ENCODE measurements around the gene TP53INP2. TPM values are rescaled to one million over a fixed set of nuclear protein-coding genes. Genes with fewer than 3 reads are reported as not detected.
"Not testable (repeated sequence)": the region's sequence is repeated elsewhere in the genome, so short reads cannot be mapped to it uniquely, and the experiment has no call there.

Gene TP53INP2
- total RNA-seq, 1 donor from 2014 or later, result 34.1 TPM

GRCh38 chr20:34722560-34722959 lies 18.4 kb downstream of the TP53INP2 start:
- ATAC-seq, result not testable (repeated sequence)

GRCh38 chr20:34724172-34724571 lies 20.0 kb downstream of the TP53INP2 start:
- ATAC-seq, result no peak

- ATAC-seq, result no peak
Observed at GRCh38 chr20:34729416-34729815, 25.3 kb downstream of the TP53INP2 start.

- no peak for ATAC-seq
Observed at GRCh38 chr20:34732523-34732922, 28.4 kb downstream of the TP53INP2 start.

- ATAC-seq, result no peak
Observed at GRCh38 chr20:34736106-34736735, 32.1 kb downstream of the TP53INP2 start.

GRCh38 chr20:34743039-34743438 lies 38.9 kb downstream of the TP53INP2 start:
- ATAC-seq, result no peak

GRCh38 chr20:34744340-34744739 lies 40.2 kb downstream of the TP53INP2 start:
- ATAC-seq, result no peak

GRCh38 chr20:34744847-34745246 lies 40.7 kb downstream of the TP53INP2 start:
- ATAC-seq, result no peak

- no peak for ATAC-seq
Observed at GRCh38 chr20:34746674-34747073, 42.5 kb downstream of the TP53INP2 start.

GRCh38 chr20:34747479-34747878 lies 43.3 kb downstream of the TP53INP2 start:
- no peak for ATAC-seq

- ATAC-seq, result no peak
Observed at GRCh38 chr20:34748709-34749108, 44.6 kb downstream of the TP53INP2 start.

GRCh38 chr20:34750484-34750883 lies 46.3 kb downstream of the TP53INP2 start:
- ATAC-seq, result no peak

- no peak for ATAC-seq
Observed at GRCh38 chr20:34751453-34751852, 47.3 kb downstream of the TP53INP2 start.

- ATAC-seq, result no peak
Observed at GRCh38 chr20:34753706-34754461, 49.7 kb downstream of the TP53INP2 start.

- ATAC-seq, result no peak
Observed at GRCh38 chr20:34754611-34755010, 50.5 kb downstream of the TP53INP2 start.

GRCh38 chr20:34755367-34755766 lies 51.2 kb downstream of the TP53INP2 start:
- no peak for ATAC-seq

GRCh38 chr20:34762031-34762555 lies 57.9 kb downstream of the TP53INP2 start:
- ATAC-seq, result no peak

Other genes with a start within 250 kb of the TP53INP2 start
- 80.7 TPM for gene DYNLRB1, start 187.9 kb upstream of the TP53INP2 start, total RNA-seq
- gene MAP1LC3A, start 145.6 kb upstream of the TP53INP2 start, total RNA-seq, result 7.0 TPM
- gene PIGU, start 27.3 kb upstream of the TP53INP2 start, total RNA-seq, result 15.5 TPM
- 23.1 TPM for gene NCOA6, start 121.3 kb downstream of the TP53INP2 start, total RNA-seq
- gene GGT7, start 168.5 kb downstream of the TP53INP2 start, total RNA-seq, result 5.1 TPM
- 83.1 TPM for gene ACSS2, start 172.3 kb downstream of the TP53INP2 start, total RNA-seq

Measured in esophagus mucosa (tissue), 1 donor.